Esophagus muscularis mucosa (tissue), 4 donors: ENCODE results near the gene NPIPB8. TPM values are rescaled to one million over a fixed set of nuclear protein-coding genes. Genes with fewer than 3 reads are reported as not detected.
"Not testable (repeated sequence)": the region's sequence is repeated elsewhere in the genome, so short reads cannot be mapped to it uniquely, and the experiment has no call there.

Experiments used
- DNase-seq: peaks from one replicate; pipeline ENCODE4 v3.0.0-alpha.2; 2017; ENCODE audit errors: extremely low spot score
- H3K27ac ChIP-seq, 4 donors: fragments of 200-600 bp; sonication (generic); replicated peaks in 1 of 4; 1 replicate in 3 of 4; 2 replicates in 1 of 4; pipeline ENCODE4 v1.5.1; 2016 to 2019; ENCODE audit warnings: mild to moderate bottlenecking in 1 of 4
- H3K27me3 ChIP-seq, 4 donors: fragments of 200-600 bp; sonication (generic); one replicate each; pipeline versions ENCODE4 v1.5.1 to v1.6.0; 2016 to 2019
- H3K36me3 ChIP-seq, 4 donors: fragments of 200-600 bp; sonication (generic); one replicate each; pipeline ENCODE4 v1.5.1; 2016 to 2019
- H3K4me1 ChIP-seq, 4 donors: fragments of 200-600 bp; sonication (generic); one replicate each; pipeline ENCODE4 v1.5.1; 2016 to 2019
- H3K4me3 ChIP-seq, 4 donors: fragments of 200-600 bp; sonication (generic); 1 replicate in 2 of 4; 2 replicates in 2 of 4; pipeline ENCODE4 v1.5.1; 2016 to 2019; ENCODE audit warnings: mild to moderate bottlenecking in 4 of 4, moderate library complexity in 1 of 4
- H3K9me3 ChIP-seq, 4 donors: fragments of 200-600 bp; sonication (generic); 1 replicate in 3 of 4; 2 replicates in 1 of 4; pipeline ENCODE4 v1.5.1; 2016 to 2019
- CTCF ChIP-seq, 3 experiments: fragments of 200-600 bp in 2 of 3; fragments of 450-650 bp in 1 of 3; sonication (generic) in 2 of 3; IDR thresholded peaks; one replicate each; pipeline ENCODE4 v1.5.1; 2017 to 2019; ENCODE audit warnings: antibody characterized with exemption in 3 of 3, mild to moderate bottlenecking in 2 of 3, moderate library complexity in 1 of 3
- EP300 ChIP-seq: sonication (generic); formaldehyde crosslinking; IDR thresholded peaks from one replicate; pipeline ENCODE4 v1.6.1; 2017; ENCODE audit warnings: antibody characterized with exemption
- POLR2A ChIP-seq: fragments of 450-650 bp; IDR thresholded peaks from one replicate; pipeline ENCODE4 v1.6.1; 2017; ENCODE audit warnings: antibody characterized with exemption, moderate library complexity, mild to moderate bottlenecking, low read depth
- POLR2AphosphoS5 ChIP-seq, 2 donors: sonication (generic); formaldehyde crosslinking; IDR thresholded peaks; one replicate each; pipeline ENCODE4 v1.6.1; 2017; ENCODE audit warnings: antibody characterized with exemption in 2 of 2
- WGBS: methylation state at CpG from one replicate; pipeline ENCODE4 v1.1.5; 2018; 5-methylcytosine and 5-hydroxymethylcytosine counted together
- intact Hi-C: fragments of 100-400 bp; cut with DNase I; formaldehyde crosslinking; loops from one replicate; pipeline ENCODE4 v1.15.1; 2023
- total RNA-seq, 4 donors: library from RNA; depleted of rRNA; stranded (reverse); fragments of >200 nt; gene quantifications; one replicate each; pipeline versions ENCODE4 v1.1.0 to v1.2.1, GENCODE V29; 2016

Gene NPIPB8
- total RNA-seq, 4 donors from 2014 or later = not detected

GRCh38 chr16:28615486-28616223 lies 22.2 kb upstream of the NPIPB8 start:
- not testable (repeated sequence) for H3K36me3 ChIP-seq, DNase-seq

GRCh38 chr16:28616224-28616577 lies 21.7 kb upstream of the NPIPB8 start:
- H3K27ac ChIP-seq, H3K4me3 ChIP-seq, H3K9me3 ChIP-seq, DNase-seq, intact Hi-C loops, H3K4me1 ChIP-seq, H3K36me3 ChIP-seq, H3K27me3 ChIP-seq: not testable (repeated sequence)
- 86% methylated on average over 7 of the region's 7 CpGs for WGBS

More at GRCh38 chr16:28615486-28616223, 22.2 kb upstream of the NPIPB8 start:
- H3K27me3 ChIP-seq, H3K4me1 ChIP-seq, H3K27ac ChIP-seq, H3K9me3 ChIP-seq, intact Hi-C loops, H3K4me3 ChIP-seq: not testable (repeated sequence)
- TF ChIP-seq CTCF (IDR thresholded peaks at IDR 0.05) = peak; percentile 53 to 79 (median 74)
- TF ChIP-seq POLR2AphosphoS5 (IDR thresholded peaks at IDR 0.05) = peak in 1 of 2 donors; percentile 49
- WGBS = 43% methylated on average over 17 of the region's 24 CpGs

- no peak overlapping the region for H3K4me3 ChIP-seq
- H3K27ac ChIP-seq = no peak overlapping the region
- no peaks in the 10 kb centered on the region for H3K9me3 ChIP-seq
- intact Hi-C loops = no loop called here
- DNase-seq = no peak
- WGBS = 70% methylated on average over 7 of the region's 7 CpGs
- no peak for TF ChIP-seq EP300
- no peak for TF ChIP-seq CTCF (IDR thresholded peaks at IDR 0.05)
- no peak for TF ChIP-seq POLR2AphosphoS5 (IDR thresholded peaks at IDR 0.05)
- no peak for TF ChIP-seq POLR2A
- no peaks in the 10 kb centered on the region for H3K4me1 ChIP-seq
- H3K27me3 ChIP-seq = no peaks in the 10 kb centered on the region
- H3K36me3 ChIP-seq = peaks cover 0 to 4% (median 0%) of the 10 kb centered on the region in 4 donors
Measured at GRCh38 chr16:28616636-28617035, 21.2 kb upstream of the NPIPB8 start.

GRCh38 chr16:28617874-28618273 lies 20.0 kb upstream of the NPIPB8 start:
- H3K4me1 ChIP-seq = peaks cover 0 to 7% (median 4%) of the 10 kb centered on the region in 4 donors
- 61% methylated on average over 4 of the region's 4 CpGs for WGBS
- no peaks in the 10 kb centered on the region for H3K9me3 ChIP-seq
- no peak overlapping the region for H3K27ac ChIP-seq
- H3K36me3 ChIP-seq = peaks cover 0 to 4% (median 0%) of the 10 kb centered on the region in 4 donors
- no peak overlapping the region for H3K4me3 ChIP-seq
- DNase-seq = no peak
- TF ChIP-seq POLR2A (no peak), CTCF (IDR thresholded peaks at IDR 0.05) (no peak), EP300 (no peak), POLR2AphosphoS5 (IDR thresholded peaks at IDR 0.05) (no peak)
- intact Hi-C loops = no loop called here
- H3K27me3 ChIP-seq = peaks cover 0 to 2% (median 0%) of the 10 kb centered on the region in 4 donors

- intact Hi-C loops, H3K27me3 ChIP-seq, DNase-seq, H3K9me3 ChIP-seq, H3K36me3 ChIP-seq, H3K4me3 ChIP-seq, H3K27ac ChIP-seq: not testable (repeated sequence)
- 79% methylated on average over 1 of the region's 1 CpG for WGBS
- peaks cover 3 to 14% (median 13%) of the 10 kb centered on the region in 4 donors for H3K4me1 ChIP-seq
Measured at GRCh38 chr16:28620316-28620715, 17.5 kb upstream of the NPIPB8 start.
